MCF 10A (cell line): ENCODE measurements around the gene C1QTNF1. TPM values are rescaled to one million over a fixed set of nuclear protein-coding genes. Genes with fewer than 3 reads are reported as not detected.

Source experiments
- BruUV-seq: library from RNA; stranded (reverse); fragments of 400-500 nt; replicated peaks from 2 replicates; lab custom pipeline; 2021; lab: Mats Ljungman, UMichigan
- CTCF ChIA-PET: fragments of 300-600 bp; sonication (Branson Sonifier 250); formaldehyde crosslinking; extraction: SDS; loops from one replicate; lab custom pipeline; 2021; ENCODE audit warnings: antibody characterized with exemption, inconsistent platforms; lab: Yijun Ruan, JAX
- POLR2A ChIA-PET: fragments of 300-600, 350-650 bp; sonication (Branson Sonifier 250); formaldehyde crosslinking; extraction: SDS; loops from one replicate; lab custom pipeline; 2020; ENCODE audit warnings: antibody characterized with exemption, inconsistent platforms; lab: Yijun Ruan, JAX
- DNase-seq: peaks from one replicate; pipeline ENCODE4 v3.0.0-alpha.2; 2018; ENCODE audit not compliant: unreplicated experiment
- H3K27ac Mint-ChIP-seq: one replicate; pipeline ENCODE4 v1.8.0; 2022; ENCODE audit warnings: mild to moderate bottlenecking, low read depth, mixed read lengths; ENCODE audit not compliant: unreplicated experiment
- H3K27me3 Mint-ChIP-seq: one replicate; pipeline ENCODE4 v1.8.0; 2022; ENCODE audit warnings: mixed read lengths; ENCODE audit not compliant: insufficient read depth, unreplicated experiment
- H3K36me3 Mint-ChIP-seq: one replicate; pipeline ENCODE4 v1.8.0; 2022; ENCODE audit warnings: mild to moderate bottlenecking, moderate library complexity, mixed read lengths; ENCODE audit not compliant: insufficient read depth, unreplicated experiment
- H3K4me1 Mint-ChIP-seq: one replicate; pipeline ENCODE4 v1.8.0; 2022; ENCODE audit warnings: mixed read lengths; ENCODE audit not compliant: insufficient read depth, unreplicated experiment
- H3K4me3 Mint-ChIP-seq: one replicate; pipeline ENCODE4 v1.8.0; 2022; ENCODE audit warnings: mild to moderate bottlenecking, moderate library complexity, mixed read lengths; ENCODE audit not compliant: unreplicated experiment
- H3K9me3 Mint-ChIP-seq: one replicate; pipeline ENCODE4 v1.8.0; 2022; ENCODE audit warnings: mixed read lengths; ENCODE audit not compliant: unreplicated experiment
- intact Hi-C: fragments of 100-400 bp; cut with micrococcal nuclease; formaldehyde crosslinking; loops from 2 replicates; pipeline ENCODE4 v1.14.1; 2022
- total RNA-seq: library from RNA; stranded (reverse); gene quantifications from 2 replicates; pipeline ENCODE4 v1.2.3, GENCODE V29; 2022
- TF ChIP-seq, protein P1 (sequence below): fragments of 200-600 bp; IDR thresholded peaks from one replicate; pipeline ENCODE4 v1.8.0; 2022; ENCODE audit warnings: antibody characterized with exemption, mild to moderate bottlenecking; ENCODE audit not compliant: unreplicated experiment

Gene C1QTNF1
- total RNA-seq, 1 experiment from 2014 or later: 3.0 TPM

DNA sequence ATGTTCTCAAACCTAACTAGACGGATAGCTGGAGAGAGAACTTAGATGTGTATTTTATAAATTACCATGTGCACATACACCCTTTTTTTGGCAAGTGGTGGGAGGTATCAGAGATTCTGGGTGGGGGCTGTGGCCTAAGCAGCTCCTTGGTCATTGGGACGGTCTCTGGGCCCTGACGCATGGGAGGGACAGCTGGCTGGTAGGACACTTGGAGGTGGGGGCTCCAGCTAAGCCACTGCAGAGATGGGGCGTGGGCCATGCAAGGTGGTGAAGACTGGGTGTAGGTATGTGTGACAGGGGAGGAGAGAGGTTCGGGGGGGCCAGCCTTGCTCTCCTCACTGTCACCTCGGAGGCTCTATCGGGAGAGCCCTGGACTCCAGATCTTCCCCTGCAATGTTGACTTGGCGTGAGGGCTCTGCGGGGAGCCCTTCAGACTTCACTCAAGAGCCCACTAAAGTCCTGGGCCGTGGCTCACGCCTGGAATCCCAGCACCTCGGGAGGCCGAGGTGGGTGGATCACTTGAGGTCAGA is 17.1 kb downstream of the C1QTNF1 start:
- Mint-ChIP-seq H3K4me1 (peaks cover 37% of the 10 kb centered on the region), H3K36me3 (peaks cover 11% of the 10 kb centered on the region), H3K4me3 (no peak overlapping the region), H3K27me3 (peaks cover 26% of the 10 kb centered on the region), H3K9me3 (no peaks in the 10 kb centered on the region), H3K27ac (peak overlapping the region; percentile 95)
- ChIA-PET CTCF (interaction anchor here (0.6 to 1.9 kb wide), 9 partner anchors 8 to 62 kb away, joined by 3 to 14 read pairs (median 4); no protein-coding TSS in a partner anchor), POLR2A (interaction anchor here (0.5 to 1.6 kb wide), 5 partner anchors 10 to 745 kb away, joined by 3 to 7 read pairs (median 3); no protein-coding TSS in a partner anchor)
- no TSS peak for BruUV-seq
- TF ChIP-seq, protein P1, sequence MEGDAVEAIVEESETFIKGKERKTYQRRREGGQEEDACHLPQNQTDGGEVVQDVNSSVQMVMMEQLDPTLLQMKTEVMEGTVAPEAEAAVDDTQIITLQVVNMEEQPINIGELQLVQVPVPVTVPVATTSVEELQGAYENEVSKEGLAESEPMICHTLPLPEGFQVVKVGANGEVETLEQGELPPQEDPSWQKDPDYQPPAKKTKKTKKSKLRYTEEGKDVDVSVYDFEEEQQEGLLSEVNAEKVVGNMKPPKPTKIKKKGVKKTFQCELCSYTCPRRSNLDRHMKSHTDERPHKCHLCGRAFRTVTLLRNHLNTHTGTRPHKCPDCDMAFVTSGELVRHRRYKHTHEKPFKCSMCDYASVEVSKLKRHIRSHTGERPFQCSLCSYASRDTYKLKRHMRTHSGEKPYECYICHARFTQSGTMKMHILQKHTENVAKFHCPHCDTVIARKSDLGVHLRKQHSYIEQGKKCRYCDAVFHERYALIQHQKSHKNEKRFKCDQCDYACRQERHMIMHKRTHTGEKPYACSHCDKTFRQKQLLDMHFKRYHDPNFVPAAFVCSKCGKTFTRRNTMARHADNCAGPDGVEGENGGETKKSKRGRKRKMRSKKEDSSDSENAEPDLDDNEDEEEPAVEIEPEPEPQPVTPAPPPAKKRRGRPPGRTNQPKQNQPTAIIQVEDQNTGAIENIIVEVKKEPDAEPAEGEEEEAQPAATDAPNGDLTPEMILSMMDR: no peak
- DNase-seq: no peak
- intact Hi-C loops: no loop called here

DNA sequence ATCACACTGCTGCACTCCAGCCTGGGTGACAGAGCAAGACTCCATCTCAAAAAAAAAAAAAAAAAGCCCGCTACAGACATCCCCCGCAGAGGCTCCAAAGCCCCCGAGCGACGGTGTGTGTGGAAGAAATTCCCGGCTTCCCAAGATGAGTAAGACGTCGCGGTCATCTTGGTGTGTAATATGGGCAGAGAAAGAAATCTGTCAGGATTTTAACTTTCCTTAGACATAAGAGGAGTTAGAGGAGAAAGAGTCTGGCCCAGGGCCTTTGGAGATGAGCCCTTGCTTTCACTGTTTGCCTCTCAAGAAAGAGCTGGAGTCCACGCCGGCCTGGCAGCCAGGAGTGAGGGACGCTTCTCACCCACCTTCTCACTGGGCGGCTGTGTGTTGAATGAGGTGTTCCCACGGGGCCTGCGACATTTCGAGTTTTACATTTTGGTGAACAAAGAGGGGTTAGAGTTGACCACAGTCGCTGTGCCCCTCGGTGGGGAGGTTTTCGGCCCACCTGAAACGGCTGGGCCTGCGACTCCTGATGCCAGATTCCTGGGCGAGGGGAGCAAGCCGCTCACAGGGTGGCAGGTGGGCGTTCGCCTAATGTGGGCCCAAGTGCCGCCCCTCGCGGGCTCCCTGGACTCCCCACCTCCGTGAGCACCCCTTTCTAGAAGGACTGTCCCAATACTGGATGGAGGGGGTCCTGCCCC is 17.9 kb downstream of the C1QTNF1 start:
- DNase-seq: no peak
- CTCF ChIA-PET: interaction anchor here (0.6 to 1.9 kb wide), 13 partner anchors 9 to 354 kb away, joined by 3 to 14 read pairs (median 4); no protein-coding TSS in a partner anchor
- Mint-ChIP-seq H3K4me3 (no peak overlapping the region), H3K27ac (no peak overlapping the region), H3K27me3 (peaks cover 26% of the 10 kb centered on the region), H3K9me3 (no peaks in the 10 kb centered on the region), H3K4me1 (peaks cover 35% of the 10 kb centered on the region), H3K36me3 (peaks cover 6% of the 10 kb centered on the region)
- POLR2A ChIA-PET: no interaction called here
- TF ChIP-seq, protein P1: no peak
- no TSS peak for BruUV-seq
- intact Hi-C loops: loop anchor here (1.0 kb wide), 1 partner anchor 23 kb away; no protein-coding TSS in a partner anchor

DNA sequence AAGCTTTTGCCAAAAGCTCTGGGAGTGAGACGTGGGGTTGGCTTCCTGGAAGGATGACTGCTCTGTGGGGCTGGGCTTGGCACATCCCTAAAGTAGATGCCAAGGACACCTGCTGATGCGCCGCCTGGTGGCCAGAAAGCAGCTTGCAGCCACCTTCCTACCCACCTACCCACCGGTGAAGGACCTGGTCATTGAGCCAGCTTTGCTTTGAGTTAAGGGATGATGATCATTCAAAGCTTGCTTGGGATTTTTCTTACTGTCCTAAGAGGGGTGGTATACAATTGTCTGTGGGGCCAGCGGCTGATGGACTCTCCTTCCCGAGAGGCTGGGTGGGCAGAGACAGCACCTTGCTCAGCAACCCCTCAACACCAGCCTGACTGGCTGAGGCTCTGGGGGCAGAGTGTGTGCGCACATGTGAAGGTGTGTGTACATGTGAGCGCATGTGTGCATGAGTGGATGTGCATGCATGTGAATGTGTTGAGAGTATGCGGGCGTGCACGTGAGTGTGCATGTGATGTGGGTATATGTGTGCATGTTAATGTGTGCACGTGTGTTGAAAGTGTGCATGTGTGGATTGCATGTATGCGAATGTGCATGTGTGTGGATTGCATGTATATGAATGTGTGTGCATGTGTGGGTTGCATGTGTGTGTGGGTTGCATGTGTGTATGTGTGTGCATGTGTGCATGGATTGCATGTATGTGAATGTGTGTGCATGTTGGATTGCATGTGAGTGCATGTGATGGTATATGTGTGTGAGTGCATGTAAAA is 18.6 kb downstream of the C1QTNF1 start:
- BruUV-seq: no TSS peak
- intact Hi-C loops: loop anchor here (1.0 kb wide), 1 partner anchor 23 kb away; no protein-coding TSS in a partner anchor
- Mint-ChIP-seq H3K4me3 (no peak overlapping the region), H3K27me3 (peaks cover 26% of the 10 kb centered on the region), H3K36me3 (peaks cover 5% of the 10 kb centered on the region), H3K4me1 (peaks cover 35% of the 10 kb centered on the region), H3K27ac (no peak overlapping the region), H3K9me3 (no peaks in the 10 kb centered on the region)
- TF ChIP-seq, protein P1: peak; percentile 54
- CTCF ChIA-PET: interaction anchor here (0.6 to 1.9 kb wide), 10 partner anchors 10 to 354 kb away, joined by 3 to 14 read pairs (median 4); no protein-coding TSS in a partner anchor
- POLR2A ChIA-PET: no interaction called here
- DNase-seq: peak; percentile 72
